Peyer's patch (tissue), 4 donors: ENCODE measurements around the gene TM9SF1. TPM values are rescaled to one million over a fixed set of nuclear protein-coding genes. Genes with fewer than 3 reads are reported as not detected.
"Not testable (repeated sequence)": the region's sequence is repeated elsewhere in the genome, so short reads cannot be mapped to it uniquely, and the experiment has no call there.

Source experiments
- DNase-seq, 3 donors: peaks; one replicate each; pipeline ENCODE4 v3.0.0-alpha.2; 2017 to 2019
- H3K27ac ChIP-seq, 4 donors: fragments of 200-600 bp; sonication (generic); one replicate each; pipeline ENCODE4 v1.5.1; 2016 to 2019
- H3K27me3 ChIP-seq, 2 donors: fragments of 200-600 bp; sonication (generic); one replicate each; pipeline ENCODE4 v1.5.1; 2019
- H3K36me3 ChIP-seq, 3 donors: fragments of 200-600 bp; sonication (generic); one replicate each; pipeline ENCODE4 v1.5.1; 2016 to 2019
- H3K4me1 ChIP-seq, 4 donors: fragments of 200-600 bp; sonication (generic); one replicate each; pipeline ENCODE4 v1.5.1; 2016 to 2019
- H3K4me3 ChIP-seq, 4 donors: fragments of 200-600 bp; sonication (generic); 1 replicate in 3 of 4; 2 replicates in 1 of 4; pipeline ENCODE4 v1.5.1; 2016 to 2019; ENCODE audit warnings: mild to moderate bottlenecking in 1 of 4
- H3K9me3 ChIP-seq, 4 donors: fragments of 200-600 bp; sonication (generic); one replicate each; pipeline ENCODE4 v1.5.1; 2016 to 2019; ENCODE audit warnings: mild to moderate bottlenecking in 1 of 4
- CTCF ChIP-seq, 6 experiments: fragments of 450-650 bp in 4 of 6; fragments of 200-600 bp in 2 of 6; sonication (generic) in 1 of 6; IDR thresholded peaks; one replicate each; pipeline ENCODE4 v1.5.1; 2017 to 2019; ENCODE audit warnings: antibody characterized with exemption in 6 of 6, mild to moderate bottlenecking in 3 of 6, moderate library complexity in 1 of 6
- POLR2A ChIP-seq, 2 donors: fragments of 450-650 bp; IDR thresholded peaks; one replicate each; pipeline ENCODE4 v1.5.1; 2017; ENCODE audit warnings: antibody characterized with exemption in 2 of 2, mild to moderate bottlenecking in 2 of 2, moderate library complexity in 2 of 2
- total RNA-seq, 4 donors: library from RNA; depleted of rRNA; stranded (reverse); fragments of >200 nt; gene quantifications; one replicate each; pipeline ENCODE4 v1.1.0, GENCODE V29; 2016

The TM9SF1 gene
- total RNA-seq, 4 donors from 2014 or later = 22.3 to 80.7 (median 49.8) TPM

GRCh38 chr14:24231263-24232120 is 36.3 kb upstream of the TM9SF1 start:
- Histone ChIP-seq H3K36me3 (peaks cover 0 to 13% (median 0%) of the 10 kb centered on the region in 3 donors), H3K4me1 (peaks cover 0 to 24% (median 4%) of the 10 kb centered on the region in 4 donors), H3K27me3 (no peaks in the 10 kb centered on the region), H3K4me3 (peak overlapping the region; percentile 64 to 95 (median 78)), H3K9me3 (no peaks in the 10 kb centered on the region), H3K27ac (peak overlapping the region; percentile 80 to 94 (median 87))
- DNase-seq = no peak
- TF ChIP-seq CTCF (IDR thresholded peaks at IDR 0.05) (no peak), POLR2A (IDR thresholded peaks at IDR 0.05) (no peak)

- TF ChIP-seq POLR2A (IDR thresholded peaks at IDR 0.05) (no peak), CTCF (IDR thresholded peaks at IDR 0.05) (no peak)
- Histone ChIP-seq H3K4me1 (peaks cover 0 to 17% (median 4%) of the 10 kb centered on the region in 4 donors), H3K27ac (no peak overlapping the region), H3K36me3 (no peaks in the 10 kb centered on the region), H3K27me3 (no peaks in the 10 kb centered on the region), H3K4me3 (no peak overlapping the region), H3K9me3 (no peaks in the 10 kb centered on the region)
- no peak for DNase-seq
Observed at GRCh38 chr14:24228902-24229301, 33.7 kb upstream of the TM9SF1 start.

- Histone ChIP-seq H3K4me3 (no peak overlapping the region), H3K4me1 (peaks cover 0 to 9% (median 0%) of the 10 kb centered on the region in 4 donors)
Observed at GRCh38 chr14:24226473-24226872, 31.2 kb upstream of the TM9SF1 start.

GRCh38 chr14:24224618-24225071 is 29.4 kb upstream of the TM9SF1 start:
- DNase-seq = no peak
- Histone ChIP-seq H3K4me3 (no peak overlapping the region), H3K4me1 (no peaks in the 10 kb centered on the region), H3K36me3 (no peaks in the 10 kb centered on the region), H3K9me3 (no peaks in the 10 kb centered on the region), H3K27ac (no peak overlapping the region), H3K27me3 (no peaks in the 10 kb centered on the region)
- TF ChIP-seq CTCF (IDR thresholded peaks at IDR 0.05) (no peak), POLR2A (IDR thresholded peaks at IDR 0.05) (no peak)

More at GRCh38 chr14:24226473-24226872, 31.2 kb upstream of the TM9SF1 start:
- H3K9me3 ChIP-seq = no peaks in the 10 kb centered on the region
- TF ChIP-seq POLR2A (IDR thresholded peaks at IDR 0.05) (no peak), CTCF (IDR thresholded peaks at IDR 0.05) (no peak)
- H3K36me3 ChIP-seq = no peaks in the 10 kb centered on the region
- no peak overlapping the region for H3K27ac ChIP-seq
- no peak for DNase-seq
- no peaks in the 10 kb centered on the region for H3K27me3 ChIP-seq

GRCh38 chr14:24222987-24223386 is 27.7 kb upstream of the TM9SF1 start:
- not testable (repeated sequence) for DNase-seq, H3K4me1 ChIP-seq, H3K27ac ChIP-seq, H3K27me3 ChIP-seq, H3K36me3 ChIP-seq, H3K4me3 ChIP-seq, H3K9me3 ChIP-seq

GRCh38 chr14:24219521-24219920 is 24.3 kb upstream of the TM9SF1 start:
- H3K36me3 ChIP-seq = peaks cover 0 to 4% (median 0%) of the 10 kb centered on the region in 3 donors
- H3K27me3 ChIP-seq = no peaks in the 10 kb centered on the region
- peaks cover 0 to 6% (median under 1%) of the 10 kb centered on the region in 4 donors for H3K4me1 ChIP-seq
- TF ChIP-seq POLR2A (IDR thresholded peaks at IDR 0.05) (no peak), CTCF (IDR thresholded peaks at IDR 0.05) (no peak)
- no peaks in the 10 kb centered on the region for H3K9me3 ChIP-seq
- no peak overlapping the region for H3K4me3 ChIP-seq
- H3K27ac ChIP-seq = no peak overlapping the region
- DNase-seq = no peak
